HEK293 (cell line): ENCODE measurements around the gene AXDND1.

Experiments
- CTCF ChIA-PET: fragments of 350-600 bp; formaldehyde crosslinking; extraction: SDS; loops from one replicate; lab custom pipeline; 2021; ENCODE audit warnings: antibody characterized with exemption; lab: Yijun Ruan, JAX
- POLR2A ChIA-PET: fragments of 300-600 bp; formaldehyde crosslinking; extraction: SDS; loops from one replicate; lab custom pipeline; 2020; ENCODE audit warnings: antibody characterized with exemption, inconsistent platforms; lab: Yijun Ruan, JAX
- H3K27ac ChIP-seq: fragments of 200-500 bp; sonication (Bioruptor generic); 2 replicates; pipeline ENCODE4 v1.5.1; 2014; ENCODE audit warnings: low read depth, low read length, control low read depth, inconsistent platforms; ENCODE audit errors: extremely low read depth
- H3K36me3 ChIP-seq, 2 experiments: fragments of 200-500 bp in 1 of 2; sonication (Bioruptor generic) in 1 of 2; 1 replicate in 1 of 2; 2 replicates in 1 of 2; pipeline ENCODE4 v1.5.1; 2014 to 2017; ENCODE audit warnings: inconsistent platforms in 2 of 2, low read length in 2 of 2; ENCODE audit not compliant: control insufficient read depth in 2 of 2, insufficient read depth in 1 of 2
- H3K4me1 ChIP-seq: fragments of 200-500 bp; sonication (Bioruptor generic); 2 replicates; pipeline ENCODE4 v1.5.1; 2014; ENCODE audit warnings: mild to moderate bottlenecking, low read length, inconsistent platforms; ENCODE audit not compliant: control insufficient read depth, insufficient read depth
- H3K4me3 ChIP-seq: 2 replicates; pipeline ENCODE4 v1.5.1; 2011; ENCODE audit warnings: low read depth, mild to moderate bottlenecking, control low read depth, low read length, moderate library complexity
- H3K9me3 ChIP-seq: fragments of 200-500 bp; sonication (Bioruptor generic); 2 replicates; pipeline ENCODE4 v1.5.1; 2014; ENCODE audit warnings: low read depth, low read length, inconsistent platforms; ENCODE audit not compliant: control insufficient read depth, insufficient read depth
- CTCF ChIP-seq: fragments of 450-650 bp; formaldehyde crosslinking; IDR thresholded peaks from 2 replicates; pipeline ENCODE4 v1.5.1; 2016; ENCODE audit warnings: missing biosample characterization, missing genetic modification characterization
- GLI4 ChIP-seq: fragments of 450-650 bp; formaldehyde crosslinking; IDR thresholded peaks from 2 replicates; pipeline ENCODE4 v1.5.1; 2016; ENCODE audit warnings: missing biosample characterization, missing genetic modification characterization
- INSM2 ChIP-seq: fragments of 450-650 bp; formaldehyde crosslinking; IDR thresholded peaks from 2 replicates; pipeline ENCODE4 v1.5.1; 2016; ENCODE audit warnings: missing biosample characterization, missing genetic modification characterization
- MEIS1 ChIP-seq: sonication (generic); formaldehyde crosslinking; IDR thresholded peaks from 2 replicates; pipeline ENCODE4 v1.8.1; 2022; ENCODE audit warnings: missing genetic modification reagents, mild to moderate bottlenecking, borderline replicate concordance
- MZF1 ChIP-seq: fragments of 450-650 bp; formaldehyde crosslinking; IDR thresholded peaks from 2 replicates; pipeline ENCODE4 v1.5.1; 2017; ENCODE audit warnings: missing biosample characterization, missing genetic modification characterization, borderline replicate concordance
- PRDM2 ChIP-seq: fragments of 450-650 bp; formaldehyde crosslinking; IDR thresholded peaks from 2 replicates; pipeline ENCODE4 v1.5.1; 2016; ENCODE audit warnings: missing biosample characterization, missing genetic modification characterization, borderline replicate concordance
- SETDB1 ChIP-seq: IDR thresholded peaks from one replicate; pipeline ENCODE4 v1.6.1; 2017; ENCODE audit warnings: mild to moderate bottlenecking, low read length, moderate library complexity, mixed read lengths; ENCODE audit not compliant: insufficient read length
- WT1 ChIP-seq: fragments of 450-650 bp; formaldehyde crosslinking; IDR thresholded peaks from 2 replicates; pipeline ENCODE4 v1.5.1; 2016; ENCODE audit warnings: missing biosample characterization, missing genetic modification characterization
- YY1 ChIP-seq: fragments of 450-650 bp; formaldehyde crosslinking; IDR thresholded peaks from 2 replicates; pipeline ENCODE4 v1.5.1; 2018; ENCODE audit warnings: missing biosample characterization, missing genetic modification characterization
- ZFP41 ChIP-seq: fragments of 450-650 bp; formaldehyde crosslinking; IDR thresholded peaks from 2 replicates; pipeline ENCODE4 v1.5.1; 2016; ENCODE audit warnings: missing biosample characterization, missing genetic modification characterization, borderline replicate concordance
- ZNF132 ChIP-seq: fragments of 450-650 bp; formaldehyde crosslinking; IDR thresholded peaks from 2 replicates; pipeline ENCODE4 v1.5.1; 2017; ENCODE audit warnings: missing biosample characterization, missing genetic modification characterization, borderline replicate concordance
- ZNF140 ChIP-seq: fragments of 450-650 bp; formaldehyde crosslinking; IDR thresholded peaks from 2 replicates; pipeline ENCODE4 v1.5.1; 2016; ENCODE audit warnings: missing biosample characterization, missing genetic modification characterization
- ZNF214 ChIP-seq: fragments of 450-650 bp; formaldehyde crosslinking; IDR thresholded peaks from 2 replicates; pipeline ENCODE4 v1.5.1; 2017; ENCODE audit warnings: missing biosample characterization, mild to moderate bottlenecking, missing genetic modification characterization, borderline replicate concordance
- ZNF221 ChIP-seq: fragments of 450-650 bp; formaldehyde crosslinking; IDR thresholded peaks from 2 replicates; pipeline ENCODE4 v1.5.1; 2017; ENCODE audit warnings: missing biosample characterization, missing genetic modification characterization, borderline replicate concordance
- ZNF24 ChIP-seq: fragments of 450-650 bp; formaldehyde crosslinking; IDR thresholded peaks from 2 replicates; pipeline ENCODE4 v1.5.1; 2016; ENCODE audit warnings: missing biosample characterization, missing genetic modification characterization
- ZNF362 ChIP-seq: fragments of 450-650 bp; formaldehyde crosslinking; IDR thresholded peaks from 2 replicates; pipeline ENCODE4 v1.5.1; 2016; ENCODE audit warnings: missing biosample characterization, missing genetic modification characterization
- ZNF394 ChIP-seq: fragments of 450-650 bp; formaldehyde crosslinking; IDR thresholded peaks from 2 replicates; pipeline ENCODE4 v1.5.1; 2016; ENCODE audit warnings: missing biosample characterization, missing genetic modification characterization, mild to moderate bottlenecking, moderate library complexity, borderline replicate concordance
- ZNF544 ChIP-seq: fragments of 450-650 bp; formaldehyde crosslinking; IDR thresholded peaks from 2 replicates; pipeline ENCODE4 v1.5.0; 2017; ENCODE audit warnings: missing biosample characterization, missing genetic modification characterization
- ZNF585B ChIP-seq: fragments of 450-650 bp; formaldehyde crosslinking; IDR thresholded peaks from 2 replicates; pipeline ENCODE4 v1.5.1; 2016; ENCODE audit warnings: missing biosample characterization, missing genetic modification characterization
- ZNF701 ChIP-seq: fragments of 450-650 bp; formaldehyde crosslinking; IDR thresholded peaks from 2 replicates; pipeline ENCODE4 v1.5.1; 2016; ENCODE audit warnings: missing biosample characterization, missing genetic modification characterization
- ZNF707 ChIP-seq: fragments of 450-650 bp; formaldehyde crosslinking; IDR thresholded peaks from 2 replicates; pipeline ENCODE4 v1.5.1; 2016; ENCODE audit warnings: missing biosample characterization, missing genetic modification characterization
- ZNF785 ChIP-seq: fragments of 450-650 bp; formaldehyde crosslinking; IDR thresholded peaks from 2 replicates; pipeline ENCODE4 v1.5.1; 2016; ENCODE audit warnings: missing biosample characterization, missing genetic modification characterization
- ZNF830 ChIP-seq: fragments of 450-650 bp; IDR thresholded peaks from 2 replicates; pipeline ENCODE4 v1.5.0; 2018; ENCODE audit warnings: missing biosample characterization, missing genetic modification characterization, low read depth, mild to moderate bottlenecking, moderate library complexity

AXDND1 gene

DNA sequence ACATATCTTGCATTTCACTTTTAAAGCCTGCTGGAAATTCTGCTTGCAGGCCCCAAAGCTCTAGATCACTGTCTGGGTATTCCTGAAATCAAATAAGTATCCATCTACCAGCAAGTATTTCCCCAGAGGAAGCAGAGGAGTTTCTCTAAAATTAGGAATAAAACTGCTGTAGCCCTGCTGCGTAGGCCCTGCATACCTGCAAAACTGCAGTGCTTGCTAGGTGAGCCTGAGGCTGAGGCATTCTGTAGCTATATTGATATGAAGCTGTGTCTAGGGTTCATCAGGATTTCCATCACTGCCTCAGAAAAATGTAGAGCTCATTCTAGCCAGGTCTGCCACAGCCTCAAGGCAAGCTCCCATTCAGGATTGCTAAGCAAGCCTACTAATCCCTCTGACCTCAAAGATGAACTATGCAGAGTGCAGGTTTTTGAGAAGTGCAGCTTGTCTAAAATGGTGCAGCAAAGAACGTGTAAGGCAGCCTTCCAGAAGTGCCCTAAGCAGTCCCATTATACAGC lies 181.3 kb downstream of the AXDND1 start:
- Histone ChIP-seq H3K4me3 (no peak overlapping the region), H3K36me3 (no peaks in the 10 kb centered on the region), H3K27ac (no peak overlapping the region), H3K9me3 (no peaks in the 10 kb centered on the region), H3K4me1 (no peaks in the 10 kb centered on the region)
- POLR2A ChIA-PET = no interaction called here
- TF ChIP-seq ZNF362 (tag by site-specific recombination) = no peak
- TF ChIP-seq ZNF140 (tag by site-specific recombination) = no peak
- TF ChIP-seq ZNF585B (tag by site-specific recombination) = no peak
- no peak for TF ChIP-seq ZFP41 (tag by site-specific recombination)
- no peak for TF ChIP-seq MEIS1 (CRISPR knock-in tag)
- no peak for TF ChIP-seq ZNF24 (tag by site-specific recombination)
- no peak for TF ChIP-seq ZNF785
- TF ChIP-seq CTCF (tag by site-specific recombination) = no peak
- TF ChIP-seq YY1 (tag by site-specific recombination) = no peak
- TF ChIP-seq MZF1 = no peak
- no peak for TF ChIP-seq ZNF394 (tag by site-specific recombination)
- no peak for TF ChIP-seq PRDM2 (tag by site-specific recombination)
- no peak for TF ChIP-seq SETDB1
- CTCF ChIA-PET = no interaction called here

DNA sequence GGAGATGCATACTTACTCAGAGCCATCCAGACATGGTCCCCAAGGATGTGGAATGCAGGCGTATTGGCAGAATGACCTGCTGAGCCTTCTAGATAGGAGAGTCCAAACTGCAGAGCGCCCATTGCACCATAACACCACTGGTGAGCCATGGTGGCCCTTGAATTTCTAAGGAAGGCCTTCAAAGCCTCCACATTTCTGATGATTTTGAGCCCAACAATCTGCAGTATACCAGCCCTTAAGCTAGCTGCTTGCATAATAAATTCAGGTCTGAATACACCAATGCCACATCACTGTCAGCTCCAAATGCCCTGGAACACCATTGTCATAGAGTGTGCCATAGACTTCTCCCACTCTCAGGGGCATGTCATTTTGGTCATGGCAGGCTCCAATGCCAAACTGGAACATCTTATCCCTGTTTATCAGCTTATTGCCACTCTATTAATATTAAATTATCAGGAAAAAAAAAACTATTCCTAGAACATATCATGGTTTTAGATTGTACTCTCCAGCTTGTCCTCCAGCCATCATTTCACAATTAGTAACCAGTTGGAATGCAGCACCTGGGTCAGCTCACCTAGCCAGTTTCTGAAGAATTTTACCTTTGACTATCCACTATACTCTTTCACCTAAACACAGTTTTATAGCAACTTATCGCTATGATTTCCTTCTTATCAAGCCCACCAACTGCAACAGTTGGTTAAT lies 183.0 kb downstream of the AXDND1 start:
- H3K4me3 ChIP-seq = no peak overlapping the region
- H3K4me1 ChIP-seq = no peaks in the 10 kb centered on the region
- ChIA-PET POLR2A (no interaction called here), CTCF (interaction anchor here (0.6 to 1.1 kb wide), 2 partner anchors 37 to 856 kb away, joined by 3 read pairs; no protein-coding TSS in a partner anchor)
- no peaks in the 10 kb centered on the region for H3K9me3 ChIP-seq
- H3K27ac ChIP-seq = no peak overlapping the region
- no peaks in the 10 kb centered on the region for H3K36me3 ChIP-seq
- no peak for TF ChIP-seq ZNF362 (tag by site-specific recombination)
- TF ChIP-seq ZNF701 (tag by site-specific recombination) = no peak
- TF ChIP-seq GLI4 = no peak
- TF ChIP-seq INSM2 = no peak
- no peak for TF ChIP-seq ZNF544
- no peak for TF ChIP-seq ZNF830 (tag by site-specific recombination)
- TF ChIP-seq ZNF24 (tag by site-specific recombination) = no peak
- no peak for TF ChIP-seq WT1
- TF ChIP-seq ZNF132 = no peak
- no peak for TF ChIP-seq ZNF214 (tag by site-specific recombination)
- TF ChIP-seq ZNF707 (tag by site-specific recombination) = no peak
- TF ChIP-seq ZNF221 (tag by site-specific recombination) = no peak
